ENCODE measurements around the gene RICTOR. TPM values are rescaled to one million over a fixed set of nuclear protein-coding genes. Genes with fewer than 3 reads are reported as not detected.

The RICTOR gene, protein sequence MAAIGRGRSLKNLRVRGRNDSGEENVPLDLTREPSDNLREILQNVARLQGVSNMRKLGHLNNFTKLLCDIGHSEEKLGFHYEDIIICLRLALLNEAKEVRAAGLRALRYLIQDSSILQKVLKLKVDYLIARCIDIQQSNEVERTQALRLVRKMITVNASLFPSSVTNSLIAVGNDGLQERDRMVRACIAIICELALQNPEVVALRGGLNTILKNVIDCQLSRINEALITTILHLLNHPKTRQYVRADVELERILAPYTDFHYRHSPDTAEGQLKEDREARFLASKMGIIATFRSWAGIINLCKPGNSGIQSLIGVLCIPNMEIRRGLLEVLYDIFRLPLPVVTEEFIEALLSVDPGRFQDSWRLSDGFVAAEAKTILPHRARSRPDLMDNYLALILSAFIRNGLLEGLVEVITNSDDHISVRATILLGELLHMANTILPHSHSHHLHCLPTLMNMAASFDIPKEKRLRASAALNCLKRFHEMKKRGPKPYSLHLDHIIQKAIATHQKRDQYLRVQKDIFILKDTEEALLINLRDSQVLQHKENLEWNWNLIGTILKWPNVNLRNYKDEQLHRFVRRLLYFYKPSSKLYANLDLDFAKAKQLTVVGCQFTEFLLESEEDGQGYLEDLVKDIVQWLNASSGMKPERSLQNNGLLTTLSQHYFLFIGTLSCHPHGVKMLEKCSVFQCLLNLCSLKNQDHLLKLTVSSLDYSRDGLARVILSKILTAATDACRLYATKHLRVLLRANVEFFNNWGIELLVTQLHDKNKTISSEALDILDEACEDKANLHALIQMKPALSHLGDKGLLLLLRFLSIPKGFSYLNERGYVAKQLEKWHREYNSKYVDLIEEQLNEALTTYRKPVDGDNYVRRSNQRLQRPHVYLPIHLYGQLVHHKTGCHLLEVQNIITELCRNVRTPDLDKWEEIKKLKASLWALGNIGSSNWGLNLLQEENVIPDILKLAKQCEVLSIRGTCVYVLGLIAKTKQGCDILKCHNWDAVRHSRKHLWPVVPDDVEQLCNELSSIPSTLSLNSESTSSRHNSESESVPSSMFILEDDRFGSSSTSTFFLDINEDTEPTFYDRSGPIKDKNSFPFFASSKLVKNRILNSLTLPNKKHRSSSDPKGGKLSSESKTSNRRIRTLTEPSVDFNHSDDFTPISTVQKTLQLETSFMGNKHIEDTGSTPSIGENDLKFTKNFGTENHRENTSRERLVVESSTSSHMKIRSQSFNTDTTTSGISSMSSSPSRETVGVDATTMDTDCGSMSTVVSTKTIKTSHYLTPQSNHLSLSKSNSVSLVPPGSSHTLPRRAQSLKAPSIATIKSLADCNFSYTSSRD (N-terminal part only)
- total RNA-seq: 27.8 and 41.0 TPM in 2 replicates

GRCh38 chr5:39074017-39074814 lies at the start of gene RICTOR:
TSS of gene RICTOR (minus strand) at chr5:39074399. CDS start at chr5:39074377, 22 bp downstream.

Other genes starting within 250 kb of the RICTOR start
- 73.0 and 74.9 TPM in 2 replicates for gene OSMR, start 228.4 kb downstream of the RICTOR start, total RNA-seq
- gene FYB1, start 145.2 kb upstream of the RICTOR start, total RNA-seq: under 0.01 TPM in 2 replicates

Measured in smooth muscle cell of trachea (primary cell).